Epithelial cell of esophagus (primary cell): Measurements from ENCODE around the gene COMP.

Experiments
- DNase-seq: peaks from one replicate; pipeline ENCODE4 v3.0.0; 2010; ENCODE audit warnings: low read depth
- H3K4me3 ChIP-seq: 2 replicates; pipeline ENCODE4 v1.5.1; 2011; ENCODE audit warnings: mild to moderate bottlenecking, low read length, control low read depth
- TF ChIP-seq, protein P1 (sequence below): IDR thresholded peaks from 2 replicates; pipeline ENCODE4 v1.5.1; 2011; ENCODE audit warnings: low read depth, mild to moderate bottlenecking, low read length, control low read depth, inconsistent platforms; ENCODE audit not compliant: insufficient read depth; ENCODE audit errors: missing control alignments

COMP gene

DNA sequence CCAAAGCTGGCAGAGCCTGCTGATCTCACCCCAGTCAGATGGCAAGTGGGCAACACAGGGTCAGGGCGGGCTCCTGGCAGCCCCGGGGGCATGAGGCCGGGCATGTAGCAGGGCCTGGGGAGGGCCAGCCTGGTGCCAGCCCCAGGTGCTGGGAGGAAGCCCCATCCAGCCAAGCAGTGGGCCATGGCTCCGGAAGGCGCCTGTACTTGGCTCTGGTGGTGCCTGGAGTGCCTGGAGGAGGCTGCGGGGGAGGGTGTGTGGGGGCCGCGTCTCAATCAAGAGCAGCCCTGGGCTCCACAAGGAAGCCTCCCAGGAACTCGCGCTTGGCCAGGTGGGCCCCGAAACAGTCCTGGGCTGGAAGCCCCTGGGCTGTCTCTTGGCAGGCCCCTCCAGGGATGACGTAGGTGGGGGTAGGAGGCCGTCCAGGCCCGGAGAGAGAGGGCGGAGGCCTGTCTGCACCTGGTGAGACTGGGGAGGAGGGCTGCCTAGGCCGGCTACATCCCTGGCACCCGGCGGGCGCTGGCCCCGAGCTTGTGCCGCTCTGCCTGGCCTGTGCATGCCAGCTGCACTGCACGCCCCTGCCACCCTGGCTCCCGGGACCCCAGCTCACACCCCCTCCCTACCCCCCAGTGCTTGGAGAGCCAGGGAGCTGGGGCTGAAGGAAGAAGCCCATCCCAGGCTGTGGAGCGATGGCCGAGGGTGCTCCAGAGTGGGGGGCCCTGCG, 45.9 kb downstream of the COMP start:
- TF ChIP-seq, protein P1, sequence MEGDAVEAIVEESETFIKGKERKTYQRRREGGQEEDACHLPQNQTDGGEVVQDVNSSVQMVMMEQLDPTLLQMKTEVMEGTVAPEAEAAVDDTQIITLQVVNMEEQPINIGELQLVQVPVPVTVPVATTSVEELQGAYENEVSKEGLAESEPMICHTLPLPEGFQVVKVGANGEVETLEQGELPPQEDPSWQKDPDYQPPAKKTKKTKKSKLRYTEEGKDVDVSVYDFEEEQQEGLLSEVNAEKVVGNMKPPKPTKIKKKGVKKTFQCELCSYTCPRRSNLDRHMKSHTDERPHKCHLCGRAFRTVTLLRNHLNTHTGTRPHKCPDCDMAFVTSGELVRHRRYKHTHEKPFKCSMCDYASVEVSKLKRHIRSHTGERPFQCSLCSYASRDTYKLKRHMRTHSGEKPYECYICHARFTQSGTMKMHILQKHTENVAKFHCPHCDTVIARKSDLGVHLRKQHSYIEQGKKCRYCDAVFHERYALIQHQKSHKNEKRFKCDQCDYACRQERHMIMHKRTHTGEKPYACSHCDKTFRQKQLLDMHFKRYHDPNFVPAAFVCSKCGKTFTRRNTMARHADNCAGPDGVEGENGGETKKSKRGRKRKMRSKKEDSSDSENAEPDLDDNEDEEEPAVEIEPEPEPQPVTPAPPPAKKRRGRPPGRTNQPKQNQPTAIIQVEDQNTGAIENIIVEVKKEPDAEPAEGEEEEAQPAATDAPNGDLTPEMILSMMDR: no peak
- DNase-seq: no peak
- H3K4me3 ChIP-seq: no peak overlapping the region

DNA sequence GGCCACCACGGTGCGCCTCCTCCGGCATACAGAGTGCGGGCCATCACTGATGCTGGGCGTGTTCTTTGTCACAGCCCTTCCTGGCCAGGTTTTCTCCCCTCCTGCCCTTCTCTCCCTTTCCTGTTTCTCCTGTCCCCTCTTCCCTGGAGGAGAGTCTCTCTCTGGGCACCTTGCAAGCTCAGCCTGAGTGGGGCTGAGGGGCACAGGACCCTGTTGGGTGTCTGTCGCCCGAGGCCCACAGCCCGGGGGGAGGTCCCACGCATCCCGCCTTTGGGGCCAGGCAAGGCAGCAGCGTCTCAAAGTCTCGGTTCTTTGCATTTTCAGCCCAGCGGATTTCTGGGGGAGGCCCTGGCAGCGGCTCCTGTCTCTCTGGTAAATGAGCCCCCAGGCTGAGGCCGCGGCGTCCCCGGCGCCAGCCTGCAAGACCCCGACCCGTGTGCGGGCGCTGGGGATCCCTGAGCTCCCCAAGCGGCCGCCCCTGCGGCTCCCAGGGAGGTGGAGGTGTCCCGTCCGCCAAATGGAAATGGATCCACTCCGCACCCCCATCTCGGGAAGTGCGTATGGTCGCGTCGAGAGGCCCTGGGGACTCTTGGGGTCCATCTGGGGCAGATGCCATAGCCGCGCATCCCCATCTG, 47.2 kb downstream of the COMP start:
- no peak for DNase-seq
- TF ChIP-seq, protein P1: no peak
- no peak overlapping the region for H3K4me3 ChIP-seq

DNA sequence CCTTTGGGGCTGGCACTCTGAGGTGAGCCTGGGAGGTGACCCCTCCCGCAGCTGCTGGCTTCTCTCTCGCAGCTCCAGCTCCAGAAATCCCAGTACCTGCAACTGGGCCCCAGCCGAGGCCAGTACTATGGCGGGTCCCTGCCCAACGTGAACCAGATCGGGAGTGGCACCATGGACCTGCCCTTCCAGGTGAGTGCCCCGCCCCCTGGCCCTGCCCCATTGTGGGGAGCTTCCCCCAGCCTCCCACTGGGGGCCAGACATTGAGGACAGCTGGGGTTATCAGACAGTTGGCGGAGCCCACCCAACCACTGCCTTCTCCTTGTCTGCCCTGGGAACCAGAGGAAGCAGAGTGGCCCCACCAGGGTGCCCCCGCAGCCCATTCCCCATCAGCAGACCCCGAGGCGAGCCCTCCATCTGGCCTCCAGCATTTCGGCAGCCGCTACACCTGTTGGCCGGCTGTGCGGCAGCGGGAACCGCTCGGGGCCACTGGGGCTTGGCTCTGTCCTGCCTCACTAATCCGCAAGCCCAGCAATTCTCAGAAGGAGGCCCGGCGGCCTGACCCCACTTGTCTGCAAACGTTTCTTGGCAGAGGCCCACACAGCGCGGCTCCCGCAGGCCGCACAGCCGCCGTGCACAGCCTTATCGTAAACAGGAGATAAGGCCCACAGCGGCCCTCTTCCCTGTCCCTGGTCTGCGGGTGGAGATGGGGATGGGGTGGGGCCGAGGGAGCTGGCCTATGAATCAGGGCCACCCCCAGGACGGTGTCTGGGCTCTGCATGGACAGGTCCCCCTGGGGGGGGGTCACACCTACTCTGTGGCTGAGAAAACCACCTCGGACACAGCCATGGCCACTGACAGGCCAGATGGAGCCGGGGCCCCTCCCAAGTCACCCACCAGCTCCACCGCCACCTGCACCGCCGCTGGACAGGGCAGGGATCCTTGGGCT, 48.0 kb downstream of the COMP start:
- H3K4me3 ChIP-seq: no peak overlapping the region
- peak; percentile 13 for DNase-seq
- TF ChIP-seq, protein P1: no peak

DNA sequence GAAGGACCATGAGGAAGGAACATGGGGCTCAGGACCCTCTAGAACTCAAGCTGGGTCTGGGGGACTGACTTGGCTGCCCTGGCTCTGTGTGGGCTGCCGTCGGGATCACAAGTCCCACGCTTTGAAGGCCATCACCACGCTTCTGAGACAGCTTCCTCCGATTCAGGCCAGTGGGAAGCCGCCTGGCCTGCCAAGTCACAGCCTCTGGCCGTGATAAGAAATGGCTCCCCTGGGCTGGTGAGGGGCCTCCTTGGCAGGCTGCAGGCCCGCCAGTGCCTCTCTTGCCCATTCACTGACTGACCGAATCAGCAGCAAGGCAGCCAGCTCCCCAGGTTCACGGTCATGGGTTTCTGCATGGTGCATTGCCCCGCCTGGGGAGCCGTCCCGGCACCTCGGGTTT, 48.8 kb downstream of the COMP start:
- DNase-seq: no peak
- TF ChIP-seq, protein P1: no peak
- no peak overlapping the region for H3K4me3 ChIP-seq

DNA sequence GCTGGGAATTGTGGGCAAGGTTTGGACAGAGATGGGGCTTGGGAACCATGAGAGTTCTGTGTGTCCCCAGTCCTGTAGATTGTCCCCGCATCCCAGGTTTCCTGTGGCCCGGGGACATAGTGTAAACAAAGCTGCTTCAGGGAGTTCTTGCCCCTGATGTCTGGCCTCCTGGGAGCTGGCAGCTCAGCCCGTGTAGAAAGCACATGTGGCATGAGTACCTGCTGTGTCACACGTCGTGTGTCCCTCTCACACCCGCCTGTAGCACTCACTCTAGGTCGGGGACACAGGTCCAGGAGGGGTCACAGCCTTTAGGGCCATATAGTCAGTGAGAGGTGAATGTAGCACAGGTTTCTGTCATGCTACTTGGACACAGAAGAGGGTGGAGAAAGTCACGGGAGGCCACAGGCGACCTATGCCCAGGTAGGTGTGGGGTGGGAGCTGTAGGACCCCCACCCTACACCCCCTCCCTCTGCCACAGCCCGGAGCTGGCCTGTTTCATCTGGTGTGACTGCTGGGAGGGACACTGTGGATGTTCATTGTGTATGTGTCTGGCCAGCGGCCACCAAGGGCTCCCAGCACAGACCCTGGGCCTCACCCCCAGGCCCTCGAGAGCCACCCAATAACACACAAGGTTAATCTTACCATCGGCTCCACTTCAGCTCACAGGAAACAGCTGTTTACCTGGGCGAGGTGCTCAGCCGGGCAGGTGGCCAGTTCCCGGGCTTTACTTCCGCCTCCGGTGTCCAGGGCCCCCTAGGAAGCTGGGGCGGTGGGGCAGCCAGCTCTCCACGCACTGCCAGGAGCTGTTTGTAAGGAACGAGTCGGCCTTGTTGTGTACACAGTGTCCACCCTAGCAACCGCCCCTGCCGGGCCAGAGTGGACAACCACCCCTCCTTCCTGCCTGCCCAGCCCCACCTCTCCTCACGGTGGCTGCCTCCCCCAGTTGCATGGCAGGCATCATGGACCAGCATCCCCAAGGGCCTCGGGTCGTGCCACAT, 49.7 kb downstream of the COMP start:
- DNase-seq: no peak
- H3K4me3 ChIP-seq: no peak overlapping the region
- TF ChIP-seq, protein P1: no peak
